IPS-11a (cell line): ENCODE measurements around the gene NSUN5.
"Not testable (repeated sequence)": the region's sequence is repeated elsewhere in the genome, so short reads cannot be mapped to it uniquely, and the experiment has no call there.

Source experiments
- H3K4me3 ChIP-seq: one replicate; pipeline ENCODE4 v1.5.1; 2013; ENCODE audit warnings: low read depth, low read length, control low read depth

Gene NSUN5

GRCh38 chr7:73297235-73297634, 11.4 kb downstream of the NSUN5 start:
- H3K4me3 ChIP-seq = not testable (repeated sequence)

DNA sequence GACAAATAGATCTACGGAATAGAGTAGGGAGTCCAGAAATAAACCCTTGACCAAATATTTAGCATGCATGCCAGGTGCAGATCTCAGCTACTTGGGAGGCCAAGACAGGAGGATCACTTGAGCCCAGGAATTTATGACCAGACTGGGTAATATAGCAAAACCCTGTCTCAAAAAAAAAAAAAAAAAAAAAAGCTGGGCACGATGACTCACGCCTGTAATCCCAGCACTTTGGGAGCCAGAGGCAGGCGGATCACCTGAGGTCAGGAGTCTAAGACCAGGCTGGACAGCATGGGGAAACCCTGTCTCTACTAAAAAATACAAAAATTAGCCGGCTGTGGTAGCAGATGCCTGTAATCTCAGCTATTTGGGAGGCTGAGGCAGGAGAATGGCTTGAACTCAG, 31.4 kb downstream of the NSUN5 start:
- H3K4me3 ChIP-seq = not testable (repeated sequence)

DNA sequence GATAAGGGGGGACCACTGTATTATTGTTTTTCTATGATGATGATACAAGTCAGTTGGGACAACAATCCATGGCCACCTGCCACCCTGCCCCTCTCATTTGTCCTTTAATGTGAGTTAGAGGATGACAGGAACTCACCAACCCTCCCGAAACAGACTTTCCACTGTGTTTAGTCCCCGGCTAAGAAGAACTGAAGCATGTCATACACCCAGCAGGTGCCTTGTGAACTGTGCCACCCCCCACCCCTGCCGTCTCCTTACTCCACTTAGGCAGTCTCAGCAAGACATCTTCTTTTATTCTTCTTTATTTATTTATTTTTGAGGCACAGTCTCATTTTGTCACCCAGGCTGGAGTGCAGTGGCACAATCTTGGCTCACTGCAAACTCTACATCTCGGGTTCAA, 40.8 kb downstream of the NSUN5 start:
- not testable (repeated sequence) for H3K4me3 ChIP-seq

DNA sequence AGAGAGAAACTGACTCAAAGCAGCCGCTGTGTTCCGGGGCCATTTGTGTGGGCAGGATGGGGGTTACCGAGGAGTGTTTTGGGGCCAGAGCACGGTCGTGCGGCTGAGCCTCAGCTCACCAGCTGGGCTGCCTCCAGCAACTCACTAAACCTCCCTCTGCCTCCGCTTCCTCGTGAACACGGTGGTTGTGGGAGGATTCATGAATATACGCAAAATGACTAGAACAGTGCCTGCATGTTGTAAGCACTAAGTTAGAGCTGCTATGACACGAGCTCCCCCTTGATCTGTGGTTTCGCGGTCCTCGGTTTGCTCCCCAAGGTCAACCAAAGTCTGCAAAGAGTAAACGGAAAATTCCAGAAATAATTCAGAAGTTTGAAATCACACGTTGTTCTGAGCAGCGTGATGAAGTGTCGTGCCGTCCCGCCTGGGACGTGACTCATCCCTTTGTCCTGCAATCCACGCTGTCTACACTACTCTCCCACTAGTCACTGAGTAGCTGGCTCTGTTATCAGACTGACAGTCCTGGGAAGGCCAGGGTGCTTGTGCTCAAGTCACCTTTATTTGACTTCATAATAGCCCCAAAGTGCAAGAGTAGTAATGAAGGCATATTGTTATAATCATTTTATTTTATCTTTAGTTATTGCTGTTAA, 41.8 kb downstream of the NSUN5 start:
- H3K4me3 ChIP-seq = not testable (repeated sequence)

- H3K4me3 ChIP-seq = not testable (repeated sequence)
Measured at GRCh38 chr7:73262416-73262815, 46.2 kb downstream of the NSUN5 start.
